ENCODE results near the gene BBS2. TPM values are rescaled to one million over a fixed set of nuclear protein-coding genes. Genes with fewer than 3 reads are reported as not detected.

BBS2 gene
- total and polyA plus RNA-seq, 10 donors: 22.9 to 70.3 (median 50.4) TPM

DNA sequence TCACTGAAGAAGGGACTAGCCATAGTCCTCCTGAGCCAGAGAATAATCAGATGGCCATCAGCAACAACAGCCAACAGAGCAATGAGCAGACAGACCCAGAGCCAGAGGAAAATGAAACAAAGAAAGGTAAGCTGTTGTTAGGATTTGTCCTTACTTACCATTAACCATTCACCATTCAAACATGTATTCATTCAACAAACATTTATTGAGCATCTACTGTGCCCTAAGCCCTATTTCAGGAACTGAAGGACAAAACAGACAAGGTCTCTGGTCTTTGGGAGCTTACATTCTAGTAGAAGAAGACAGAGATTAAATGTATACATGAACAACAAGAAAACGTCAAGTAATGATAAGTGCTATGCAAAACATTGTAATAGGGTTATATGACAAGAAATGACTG is 49.2 kb downstream of the BBS2 start:
- TF ChIP-seq, protein P1, sequence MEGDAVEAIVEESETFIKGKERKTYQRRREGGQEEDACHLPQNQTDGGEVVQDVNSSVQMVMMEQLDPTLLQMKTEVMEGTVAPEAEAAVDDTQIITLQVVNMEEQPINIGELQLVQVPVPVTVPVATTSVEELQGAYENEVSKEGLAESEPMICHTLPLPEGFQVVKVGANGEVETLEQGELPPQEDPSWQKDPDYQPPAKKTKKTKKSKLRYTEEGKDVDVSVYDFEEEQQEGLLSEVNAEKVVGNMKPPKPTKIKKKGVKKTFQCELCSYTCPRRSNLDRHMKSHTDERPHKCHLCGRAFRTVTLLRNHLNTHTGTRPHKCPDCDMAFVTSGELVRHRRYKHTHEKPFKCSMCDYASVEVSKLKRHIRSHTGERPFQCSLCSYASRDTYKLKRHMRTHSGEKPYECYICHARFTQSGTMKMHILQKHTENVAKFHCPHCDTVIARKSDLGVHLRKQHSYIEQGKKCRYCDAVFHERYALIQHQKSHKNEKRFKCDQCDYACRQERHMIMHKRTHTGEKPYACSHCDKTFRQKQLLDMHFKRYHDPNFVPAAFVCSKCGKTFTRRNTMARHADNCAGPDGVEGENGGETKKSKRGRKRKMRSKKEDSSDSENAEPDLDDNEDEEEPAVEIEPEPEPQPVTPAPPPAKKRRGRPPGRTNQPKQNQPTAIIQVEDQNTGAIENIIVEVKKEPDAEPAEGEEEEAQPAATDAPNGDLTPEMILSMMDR (IDR thresholded peaks at IDR 0.05 in 8 of 11, conservative IDR thresholded peaks at IDR 0.05 in 3 of 11): no peak
- TF ChIP-seq POLR2A (IDR thresholded peaks at IDR 0.05) (no peak), POLR2AphosphoS5 (IDR thresholded peaks at IDR 0.05) (no peak)
- DNase-seq: no peak

DNA sequence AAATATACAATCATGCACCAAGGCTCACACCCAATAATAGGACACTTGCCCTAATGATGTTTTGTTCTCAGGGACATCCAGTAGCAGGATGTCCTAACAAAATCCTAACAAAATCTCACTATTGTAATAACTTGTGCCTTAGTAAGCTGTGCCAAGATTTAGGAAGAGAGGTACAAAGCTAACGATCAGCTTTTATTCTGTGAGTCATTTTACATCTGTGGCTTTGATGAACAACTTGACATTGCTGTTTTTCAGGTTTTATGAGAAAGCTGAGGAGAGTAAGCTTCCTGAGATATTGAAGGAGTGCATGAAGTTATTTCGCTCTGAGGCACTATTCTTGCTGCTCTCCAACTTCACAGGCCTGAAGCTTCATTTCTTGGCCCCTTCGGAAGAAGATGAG is 49.6 kb downstream of the BBS2 start:
- Histone ChIP-seq H3K27me3 (replicated peaks in 1 of 7) (no peaks in the 10 kb centered on the region), H3K9me3 (no peaks in the 10 kb centered on the region), H3K4me1 (no peaks in the 10 kb centered on the region), H3K36me3 (peaks cover 0 to 100% (median 95%) of the 10 kb centered on the region in 6 donors), H3K27ac (no peak overlapping the region), H3K4me3 (no peak overlapping the region)
- no peak for TF ChIP-seq POLR2AphosphoS5 (IDR thresholded peaks at IDR 0.05)
- TF ChIP-seq, protein P1 (IDR thresholded peaks at IDR 0.05 in 8 of 11, conservative IDR thresholded peaks at IDR 0.05 in 3 of 11): no peak
- no peak for DNase-seq
- intact Hi-C loops (cut with DNase I; ENCODE audit: low total_unique reads): no loop called here
- 94 to 98% (median 97%) methylated on average over 3 of the region's 3 CpGs for WGBS, 5 donors

More for the DNA sequence above, 49.2 kb downstream of the BBS2 start:
- Histone ChIP-seq H3K36me3 (peaks cover 0 to 100% (median 96%) of the 10 kb centered on the region in 6 donors), H3K4me3 (no peak overlapping the region), H3K27me3 (replicated peaks in 1 of 7) (no peaks in the 10 kb centered on the region), H3K27ac (no peak overlapping the region), H3K9me3 (no peaks in the 10 kb centered on the region), H3K4me1 (no peaks in the 10 kb centered on the region)
- intact Hi-C loops (cut with DNase I; ENCODE audit: low total_unique reads): no loop called here
- WGBS, 5 donors: 92 to 97% (median 94%) methylated on average over 1 of the region's 1 CpG

GRCh38 chr16:56469748-56470147 is 50.1 kb downstream of the BBS2 start:
- intact Hi-C loops (cut with DNase I; ENCODE audit: low total_unique reads): no loop called here
- no peak for DNase-seq
- no peaks in the 10 kb centered on the region for H3K9me3 ChIP-seq
- H3K4me1 ChIP-seq: no peaks in the 10 kb centered on the region
- H3K27ac ChIP-seq: no peak overlapping the region
- no peak overlapping the region for H3K4me3 ChIP-seq
- peaks cover 0 to 100% (median 93%) of the 10 kb centered on the region in 6 donors for H3K36me3 ChIP-seq
- no peaks in the 10 kb centered on the region for H3K27me3 ChIP-seq (replicated peaks in 1 of 7)
- WGBS, 5 donors: 92 to 97% (median 95%) methylated on average over 7 of the region's 7 CpGs
- TF ChIP-seq, protein P1 (IDR thresholded peaks at IDR 0.05 in 8 of 11, conservative IDR thresholded peaks at IDR 0.05 in 3 of 11): no peak
- TF ChIP-seq POLR2AphosphoS5 (IDR thresholded peaks at IDR 0.05): no peak
- no peak for TF ChIP-seq POLR2A (IDR thresholded peaks at IDR 0.05)

DNA sequence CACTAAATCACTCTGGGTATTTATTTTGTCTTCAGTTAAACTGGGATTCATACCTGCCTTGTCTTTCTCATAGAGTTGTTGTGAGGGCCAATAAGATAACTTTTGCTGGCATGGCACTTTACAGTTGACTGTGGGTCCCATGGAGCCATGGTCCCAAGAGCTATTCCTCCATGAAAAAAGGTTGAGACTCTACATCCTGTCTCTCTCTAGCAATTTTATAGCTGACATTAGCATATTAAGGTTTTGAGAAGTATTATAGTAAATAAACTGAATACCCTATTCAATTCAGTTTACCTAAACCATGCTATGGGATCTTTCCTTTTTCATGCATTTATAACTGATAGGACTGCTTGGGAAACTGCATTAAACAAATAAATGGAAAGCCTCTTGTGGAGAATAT is 51.0 kb downstream of the BBS2 start:
- intact Hi-C loops (cut with DNase I; ENCODE audit: low total_unique reads): no loop called here
- Histone ChIP-seq H3K4me3 (no peak overlapping the region), H3K27me3 (replicated peaks in 1 of 7) (no peaks in the 10 kb centered on the region), H3K36me3 (peaks cover 0 to 100% (median 89%) of the 10 kb centered on the region in 6 donors), H3K9me3 (no peaks in the 10 kb centered on the region), H3K4me1 (no peaks in the 10 kb centered on the region), H3K27ac (no peak overlapping the region)
- TF ChIP-seq POLR2AphosphoS5 (IDR thresholded peaks at IDR 0.05): no peak
- TF ChIP-seq, protein P1 (IDR thresholded peaks at IDR 0.05 in 8 of 11, conservative IDR thresholded peaks at IDR 0.05 in 3 of 11): no peak
- DNase-seq: no peak
